ENCODE data around the gene KCTD17. TPM values are rescaled to one million over a fixed set of nuclear protein-coding genes. Genes with fewer than 3 reads are reported as not detected.

KCTD17 gene
- total and polyA plus RNA-seq, 2 of the 13 experiments (the other 11 are each of a cell fraction or from before 2014, with no cell fraction given): 5.3 to 11.7 TPM

- TF ChIP-seq SALL1 (CRISPR knock-in tag; IDR thresholded peaks at IDR 0.05) (peak; percentile 95), ZNF614 (CRISPR knock-in tag; IDR thresholded peaks at IDR 0.05; ENCODE audit: borderline replicate concordance) (peak; percentile 26; the same call in 1 of the 2 replicates), ZC3H4 (CRISPR knock-in tag; IDR thresholded peaks at IDR 0.05; ENCODE audit: borderline replicate concordance) (peak; percentile 70; the same call in 1 of the 2 replicates), NFIB (CRISPR knock-in tag; IDR thresholded peaks at IDR 0.05; ENCODE audit: borderline replicate concordance) (no peak), ZNF83 (CRISPR knock-in tag; IDR thresholded peaks at IDR 0.05; ENCODE audit: borderline replicate concordance) (0 out of 2 replicates have a peak, but pooled peaks have one; percentile 38), ZNF792 (CRISPR knock-in tag; IDR thresholded peaks at IDR 0.05) (no peak), GABPA (IDR thresholded peaks at IDR 0.05; ENCODE audit: low read depth, low read length) (no peak), GABPA (CRISPR knock-in tag; IDR thresholded peaks at IDR 0.05; ENCODE audit: low read depth) (no peak), BORCS8-MEF2B (CRISPR knock-in tag; IDR thresholded peaks at IDR 0.05) (peak; percentile 30; the same call in 1 of the 2 replicates), BCL6 (CRISPR knock-in tag; IDR thresholded peaks at IDR 0.05) (peak; percentile 59), NFE2L1 (CRISPR knock-in tag; IDR thresholded peaks at IDR 0.05; ENCODE audit: borderline replicate concordance) (peak; percentile 87), ZNF124 (CRISPR knock-in tag; IDR thresholded peaks at IDR 0.05) (no peak), ZNF746 (CRISPR knock-in tag; IDR thresholded peaks at IDR 0.05) (peak; percentile 53; the same call in 1 of the 2 replicates), ELF1 (CRISPR knock-in tag; IDR thresholded peaks at IDR 0.05) (peak; percentile 29; the same call in 1 of the 2 replicates), KAT8 (CRISPR knock-in tag; IDR thresholded peaks at IDR 0.05) (0 out of 2 replicates have a peak, but pooled peaks have one; percentile 57), FLYWCH1 (CRISPR knock-in tag; IDR thresholded peaks at IDR 0.05) (no peak), ZNF775 (CRISPR knock-in tag; IDR thresholded peaks at IDR 0.05; ENCODE audit: borderline replicate concordance) (no peak), MIXL1 (CRISPR knock-in tag; IDR thresholded peaks at IDR 0.05) (0 out of 2 replicates have a peak, but pooled peaks have one; percentile 19), ZBTB25 (CRISPR knock-in tag; IDR thresholded peaks at IDR 0.05) (no peak), PATZ1 (CRISPR knock-in tag; IDR thresholded peaks at IDR 0.05) (peak; percentile 87), ZBTB43 (CRISPR knock-in tag; conservative IDR thresholded peaks at IDR 0.05) (0 out of 2 replicates have a peak, but pooled peaks have one; percentile 26), CCDC6 (CRISPR knock-in tag; IDR thresholded peaks at IDR 0.05) (no peak), EED (CRISPR knock-in tag; IDR thresholded peaks at IDR 0.05) (no peak), CAMTA2 (CRISPR knock-in tag; IDR thresholded peaks at IDR 0.05; ENCODE audit: borderline replicate concordance) (0 out of 2 replicates have a peak, but pooled peaks have one; percentile 34), SOX5 (CRISPR knock-in tag; IDR thresholded peaks at IDR 0.05; ENCODE audit: borderline replicate concordance) (no peak), MYC (CRISPR knock-in tag; IDR thresholded peaks at IDR 0.05; ENCODE audit: borderline replicate concordance) (peak; percentile 70; the same call in 1 of the 2 replicates), SRY (CRISPR knock-in tag; IDR thresholded peaks at IDR 0.05) (0 out of 2 replicates have a peak, but pooled peaks have one; percentile 42), ZNF230 (CRISPR knock-in tag; IDR thresholded peaks at IDR 0.05) (0 out of 2 replicates have a peak, but pooled peaks have one; percentile 15)
Observed at GRCh38 chr22:37033605-37034430, 17.7 kb upstream of the KCTD17 start (continued).
